ENCODE data around the gene C3orf70.
"Not testable (repeated sequence)": the region's sequence is repeated elsewhere in the genome, so short reads cannot be mapped to it uniquely, and the experiment has no call there.

Gene C3orf70

DNA sequence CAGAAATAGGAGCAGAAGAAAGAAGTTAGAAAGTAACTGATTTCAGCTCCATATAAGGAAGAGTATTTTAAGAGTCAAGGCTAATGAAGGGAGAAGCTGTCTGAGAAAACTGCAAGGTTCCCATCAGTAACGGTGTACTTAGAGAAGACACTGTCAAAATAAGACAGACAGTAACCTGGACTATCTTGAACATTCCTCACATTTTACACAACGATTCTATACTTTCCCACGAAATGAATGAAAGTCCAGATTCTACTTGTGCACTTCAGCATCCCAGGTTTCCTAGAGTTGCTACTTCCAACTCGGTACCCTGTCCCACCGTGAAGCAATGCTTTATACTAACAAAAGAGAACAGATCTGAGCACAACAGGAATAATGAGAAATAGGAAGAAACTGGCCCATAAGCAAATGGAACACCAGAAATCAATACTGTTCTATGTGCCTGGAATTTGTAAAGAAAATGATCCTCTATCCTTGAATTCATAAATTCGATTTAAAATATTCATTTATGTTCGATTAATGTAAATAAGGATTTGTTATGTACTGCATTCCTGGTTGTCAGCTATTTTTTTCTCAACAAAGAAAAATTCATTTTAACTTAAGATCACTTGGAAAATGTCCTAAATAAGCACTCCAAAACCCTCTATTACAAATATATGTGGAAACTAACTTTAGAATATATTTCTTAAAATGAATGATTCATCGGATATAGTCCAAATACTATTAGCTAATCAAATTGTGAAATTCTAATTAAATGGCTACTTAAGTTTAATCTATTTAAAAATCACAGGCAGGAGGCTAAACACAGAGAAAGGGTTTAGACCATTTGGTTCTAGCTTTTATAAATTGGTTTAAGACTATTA is 1.5 kb downstream of the C3orf70 start:
- DNase-seq (ENCODE audit: low read depth) = no peak

DNA sequence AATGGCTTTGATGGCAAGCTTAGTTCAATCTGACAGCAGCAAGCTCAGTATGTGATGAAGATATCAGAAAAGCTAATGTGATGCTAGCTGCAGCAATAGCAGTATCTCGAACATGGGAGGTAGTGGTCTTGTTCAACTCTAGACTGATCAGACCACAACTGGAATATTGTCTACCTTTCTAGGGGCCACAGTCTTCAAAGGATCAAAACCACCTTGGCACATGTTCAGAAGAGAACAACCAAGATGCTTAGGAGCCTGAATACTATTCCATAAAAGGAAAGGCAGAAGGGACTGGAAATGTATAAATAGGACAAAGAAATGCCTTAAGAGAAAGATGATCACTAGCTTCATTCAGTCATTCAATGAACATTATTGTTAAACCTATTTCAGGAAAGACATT is 2.3 kb downstream of the C3orf70 start:
- no peak for DNase-seq (ENCODE audit: low read depth)

DNA sequence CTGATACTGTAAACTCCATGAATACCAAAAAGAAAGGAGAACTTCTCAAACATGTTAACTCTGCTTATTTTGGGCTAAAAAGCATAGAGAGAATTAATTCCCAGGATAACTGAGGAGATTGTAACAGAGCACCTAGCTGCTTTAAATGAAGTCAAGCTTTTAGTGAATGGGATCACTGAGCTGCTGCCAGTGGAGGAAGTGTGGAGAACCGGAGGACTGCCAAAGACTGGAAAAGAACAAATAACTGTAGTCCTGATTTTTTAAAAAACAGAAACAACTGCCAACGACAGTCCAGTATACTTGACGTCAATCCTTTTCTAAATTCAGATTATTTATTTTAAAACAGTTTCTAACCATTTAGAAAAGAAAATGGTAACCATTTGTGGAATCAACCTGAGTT is 3.3 kb downstream of the C3orf70 start:
- DNase-seq (ENCODE audit: low read depth) = no peak

DNA sequence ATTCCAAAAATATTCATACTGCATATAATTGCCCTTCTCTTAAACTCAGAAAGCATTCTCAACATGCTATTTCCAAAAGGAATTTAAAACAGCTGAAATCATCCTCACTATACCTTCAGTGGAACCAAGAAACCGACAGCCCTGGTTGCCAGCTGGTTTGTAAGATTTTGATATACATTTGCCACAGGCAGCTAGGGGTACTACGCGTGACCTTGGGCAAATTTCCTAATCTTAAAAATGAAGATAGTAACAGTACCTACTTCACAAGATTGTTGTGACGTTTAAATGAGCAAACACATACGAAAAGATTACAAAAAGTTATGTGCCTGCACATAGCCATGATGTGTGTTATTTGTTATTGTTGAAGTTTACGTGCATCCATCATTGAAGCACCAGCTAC is 7.3 kb downstream of the C3orf70 start:
- no peak for DNase-seq (ENCODE audit: low read depth)

DNA sequence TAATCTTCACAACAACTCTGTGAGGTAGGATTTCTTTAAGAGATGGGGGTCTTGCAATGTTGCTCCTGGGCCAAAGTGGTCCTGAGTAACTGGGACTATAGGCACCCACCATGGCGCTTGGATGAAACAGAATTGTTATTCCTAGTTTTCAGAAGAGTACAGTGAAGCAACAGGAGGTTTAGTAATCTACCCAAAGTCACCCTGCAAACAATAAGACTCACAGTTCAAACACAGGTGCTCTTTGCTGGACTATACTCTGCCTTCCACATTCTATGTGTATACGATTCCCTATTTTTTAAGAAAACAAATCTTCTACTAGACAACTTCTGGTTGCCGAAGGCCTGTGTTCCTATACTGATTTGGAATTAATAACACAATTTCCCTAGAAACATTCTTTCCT is 8.1 kb downstream of the C3orf70 start:
- no peak for DNase-seq (ENCODE audit: low read depth)

DNA sequence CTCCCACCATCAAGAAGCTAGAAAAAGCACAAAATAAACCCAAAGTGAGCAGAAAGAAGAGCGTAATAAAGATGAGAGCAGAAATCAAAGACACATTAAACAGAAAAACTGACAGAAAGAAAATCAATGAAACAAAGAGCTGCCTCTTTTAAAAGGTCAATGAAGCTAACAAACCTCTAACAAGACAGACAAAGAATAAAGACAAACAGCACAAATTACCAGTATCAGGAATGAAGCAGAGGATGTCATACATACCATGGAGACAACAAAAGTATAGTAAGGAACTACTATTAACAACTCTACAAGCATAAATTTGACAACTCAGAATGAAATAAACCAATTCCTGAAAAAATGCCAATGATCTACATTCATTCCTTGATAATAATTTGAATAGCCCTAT is 15.0 kb downstream of the C3orf70 start:
- DNase-seq (ENCODE audit: low read depth) = no peak

DNA sequence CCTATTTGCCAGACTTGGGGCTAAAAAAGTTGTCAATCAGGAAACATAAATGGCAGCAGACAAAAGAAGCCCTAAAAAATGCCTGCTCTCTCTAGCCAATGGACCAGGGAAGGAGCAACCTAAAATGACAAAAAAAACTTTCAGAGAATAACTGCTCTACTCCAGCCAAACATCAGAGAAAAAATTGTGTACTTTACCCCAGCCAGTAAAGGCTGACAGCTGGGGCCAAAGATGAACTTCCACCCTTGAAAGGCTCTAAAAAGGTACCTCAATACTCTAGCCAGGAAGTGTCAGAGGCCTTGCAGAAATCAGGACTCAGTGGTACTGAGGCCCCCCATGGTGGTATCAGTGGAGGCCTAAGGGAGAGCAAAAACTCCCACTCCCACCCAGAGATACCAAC is 18.4 kb downstream of the C3orf70 start:
- no peak for DNase-seq (ENCODE audit: low read depth)

DNA sequence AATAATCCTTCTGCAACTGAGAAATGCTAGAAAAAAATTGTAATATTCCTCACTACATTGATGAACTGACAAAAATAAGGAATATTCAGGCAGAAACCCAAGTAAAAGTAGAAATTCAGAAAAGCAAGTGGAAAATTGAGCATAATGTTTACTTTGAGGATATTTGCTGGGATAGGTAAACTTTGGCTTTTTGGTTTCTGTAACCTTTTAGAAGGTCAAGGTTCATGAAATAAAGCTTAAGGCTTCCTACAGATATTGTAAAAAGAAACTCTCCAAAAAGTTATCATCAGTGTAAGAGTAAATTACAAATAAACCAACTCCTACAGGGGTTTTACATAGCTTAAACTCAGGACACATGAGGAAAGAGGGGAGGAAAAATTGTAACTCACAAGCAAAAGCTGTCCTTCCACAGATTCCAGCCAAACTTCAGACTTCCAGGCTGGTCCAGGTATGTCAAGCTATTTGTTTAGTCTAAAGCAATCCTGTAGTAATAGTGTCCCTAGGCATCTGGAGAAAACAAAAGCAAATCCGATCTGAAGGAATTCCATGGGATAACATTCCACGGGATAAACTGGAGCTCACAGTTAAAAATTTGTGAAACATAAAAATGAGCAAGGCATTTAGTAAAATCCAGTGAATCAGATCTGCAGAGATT is 21.1 kb downstream of the C3orf70 start:
- no peak for DNase-seq (ENCODE audit: low read depth)

DNA sequence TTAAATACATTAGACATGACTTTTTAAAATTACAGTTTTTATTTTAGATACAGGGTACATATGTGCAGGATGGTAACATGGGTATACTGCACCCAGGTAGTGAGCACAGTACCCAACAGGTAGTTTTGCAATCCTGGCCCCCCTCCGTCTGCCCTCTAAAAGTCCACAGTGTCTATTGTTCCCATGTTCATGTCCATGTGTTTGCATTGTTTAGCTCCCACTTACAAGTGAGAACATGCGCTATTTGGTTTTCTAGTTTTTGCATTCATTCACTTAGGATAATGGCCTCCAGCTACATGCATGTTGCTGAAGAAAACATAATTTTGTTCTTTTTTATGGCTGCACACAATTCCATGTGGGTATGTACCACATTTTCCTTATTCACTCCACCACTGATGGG is 23.8 kb downstream of the C3orf70 start:
- DNase-seq (ENCODE audit: low read depth) = no peak

DNA sequence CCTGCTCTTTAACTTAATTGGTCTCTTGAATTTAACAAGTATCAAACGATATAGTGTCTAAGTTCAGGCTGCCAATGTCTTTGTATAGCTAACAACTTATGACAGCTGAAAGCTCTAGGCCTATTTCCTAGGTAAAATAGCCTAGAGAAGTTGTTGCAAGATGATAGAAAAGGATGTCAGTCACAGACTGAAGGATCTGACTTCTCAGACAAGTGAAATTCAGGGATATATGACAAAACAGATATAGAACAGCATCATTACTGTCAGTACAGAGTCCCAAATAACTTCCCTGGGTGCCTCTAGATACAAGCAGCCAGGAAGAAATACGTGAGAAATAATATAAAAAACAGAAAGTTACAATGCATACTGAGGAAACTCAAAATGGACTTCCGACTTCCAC is 26.7 kb downstream of the C3orf70 start:
- DNase-seq (ENCODE audit: low read depth) = no peak

DNA sequence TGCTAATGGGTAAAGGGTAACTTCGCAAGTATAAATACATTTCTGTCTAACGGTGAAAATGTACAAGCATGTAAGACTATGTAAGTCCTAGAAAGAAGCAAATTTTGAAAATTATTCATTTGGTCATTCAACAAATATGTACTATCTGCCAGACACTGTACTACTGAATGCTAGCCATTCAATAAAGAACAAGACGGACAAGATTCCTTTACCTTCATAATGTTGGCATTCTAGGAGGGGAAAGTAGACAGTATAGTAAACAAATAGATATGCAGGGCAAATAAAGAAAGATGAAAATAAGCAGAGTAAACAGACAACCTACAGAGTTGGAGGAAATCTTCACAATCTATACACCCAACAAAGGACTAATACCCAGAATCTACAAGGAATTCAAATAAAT is 32.7 kb downstream of the C3orf70 start:
- no peak for DNase-seq (ENCODE audit: low read depth)

DNA sequence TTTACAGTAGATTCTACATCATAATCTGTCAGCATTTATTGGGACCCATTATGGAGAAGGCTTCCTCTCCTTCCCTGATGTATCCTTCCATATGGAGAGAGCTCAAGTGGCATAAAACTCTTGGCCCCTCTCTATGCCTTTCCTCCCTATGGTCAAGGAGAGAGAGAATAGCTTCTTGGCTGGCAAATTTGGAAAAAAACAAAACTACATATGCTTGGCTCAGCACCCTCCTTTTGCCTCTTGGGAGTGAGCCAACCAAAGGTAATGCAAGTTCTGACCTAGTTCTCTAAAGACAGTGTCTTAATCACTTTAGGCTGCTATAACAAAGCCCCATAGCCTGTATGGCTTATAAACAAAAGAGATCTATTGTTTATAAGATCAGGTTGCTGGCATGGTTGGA is 37.5 kb downstream of the C3orf70 start:
- DNase-seq (ENCODE audit: low read depth) = no peak

DNA sequence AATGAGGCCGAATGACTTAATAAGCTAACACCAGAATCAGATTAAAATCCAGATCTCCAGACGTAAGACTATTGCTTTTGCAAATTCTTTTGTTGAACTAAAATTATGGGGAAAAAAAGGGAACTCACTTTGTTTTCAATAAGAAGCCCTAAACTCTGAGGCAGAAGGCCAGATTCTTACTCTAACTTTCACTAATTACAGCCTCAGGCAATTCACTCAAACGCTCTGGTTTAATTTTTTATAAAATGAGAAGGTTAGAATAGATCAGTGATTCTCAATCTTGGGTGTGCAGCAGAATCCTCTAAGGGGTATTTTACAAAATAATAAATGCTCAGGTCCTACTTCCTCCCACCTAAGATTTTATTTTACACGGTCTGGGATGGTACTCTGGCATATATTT is 38.1 kb downstream of the C3orf70 start:
- no peak for DNase-seq (ENCODE audit: low read depth)

DNA sequence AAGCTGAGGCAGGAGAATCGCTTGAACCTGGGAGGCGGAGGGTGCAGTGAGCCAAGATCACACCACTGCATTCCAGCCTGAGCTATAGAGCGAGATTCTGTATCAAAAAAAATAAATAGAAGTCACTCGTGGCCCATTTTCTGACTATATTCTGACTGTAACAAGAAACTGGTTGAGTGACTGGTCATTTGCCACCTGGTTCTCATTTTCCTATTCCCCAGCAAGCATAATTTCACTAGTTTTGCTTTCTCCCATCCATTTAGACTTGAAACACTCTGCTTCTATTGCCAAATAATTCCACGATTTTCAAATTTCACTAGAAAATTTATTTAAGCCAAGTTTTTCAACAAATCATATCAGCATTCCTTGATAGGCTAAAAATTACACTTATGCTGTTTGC is 40.7 kb downstream of the C3orf70 start:
- no peak for DNase-seq (ENCODE audit: low read depth)

DNA sequence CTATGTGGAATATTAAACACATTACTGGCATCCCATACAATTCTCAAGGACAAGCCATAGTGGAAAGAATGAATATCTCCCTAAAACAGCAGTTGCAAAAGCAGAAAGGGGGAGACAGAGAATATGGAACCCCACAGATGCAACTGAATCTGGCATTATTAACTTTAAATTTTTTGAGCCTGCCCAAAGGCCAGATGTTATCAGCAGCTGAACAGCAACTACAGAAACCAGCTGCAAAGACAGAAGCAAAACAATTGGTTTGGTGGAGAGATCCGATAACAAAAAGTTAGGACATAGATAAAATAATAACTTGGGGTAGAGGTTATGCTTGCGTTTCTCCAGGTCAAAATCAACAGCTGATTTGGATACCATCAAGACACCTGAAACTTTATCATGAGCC is 43.8 kb downstream of the C3orf70 start:
- DNase-seq (ENCODE audit: low read depth) = not testable (repeated sequence)

DNA sequence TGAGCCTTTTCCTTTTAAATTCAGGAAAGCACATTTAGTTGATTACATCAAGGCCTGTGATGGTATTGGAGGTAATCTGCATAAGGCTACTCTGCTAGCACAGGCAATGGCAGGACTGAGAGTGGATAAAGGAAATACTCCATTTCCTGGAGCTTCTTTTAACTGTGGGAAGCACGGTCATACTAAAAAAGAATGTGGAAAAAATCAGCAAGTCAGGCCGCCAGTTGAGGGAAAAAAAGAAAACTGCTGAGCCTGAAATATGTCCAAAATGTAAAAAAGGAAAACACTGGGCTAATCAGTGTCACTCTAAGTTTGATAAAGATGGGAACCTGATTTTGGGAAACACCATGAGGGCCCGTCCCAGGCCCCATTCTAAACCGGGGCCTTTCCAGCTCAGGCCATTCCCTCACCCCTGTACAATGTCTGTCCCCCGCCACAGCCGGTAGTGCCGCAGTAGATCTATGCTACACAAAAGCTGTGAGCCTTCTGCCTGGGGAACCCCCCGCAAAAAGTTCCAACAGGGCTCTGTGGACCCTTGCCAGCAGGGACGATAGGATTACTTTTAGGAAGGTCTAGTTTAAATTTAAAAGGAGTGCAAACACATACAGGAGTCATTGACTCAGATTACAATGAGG is 46.5 kb downstream of the C3orf70 start:
- DNase-seq (ENCODE audit: low read depth) = not testable (repeated sequence)

DNA sequence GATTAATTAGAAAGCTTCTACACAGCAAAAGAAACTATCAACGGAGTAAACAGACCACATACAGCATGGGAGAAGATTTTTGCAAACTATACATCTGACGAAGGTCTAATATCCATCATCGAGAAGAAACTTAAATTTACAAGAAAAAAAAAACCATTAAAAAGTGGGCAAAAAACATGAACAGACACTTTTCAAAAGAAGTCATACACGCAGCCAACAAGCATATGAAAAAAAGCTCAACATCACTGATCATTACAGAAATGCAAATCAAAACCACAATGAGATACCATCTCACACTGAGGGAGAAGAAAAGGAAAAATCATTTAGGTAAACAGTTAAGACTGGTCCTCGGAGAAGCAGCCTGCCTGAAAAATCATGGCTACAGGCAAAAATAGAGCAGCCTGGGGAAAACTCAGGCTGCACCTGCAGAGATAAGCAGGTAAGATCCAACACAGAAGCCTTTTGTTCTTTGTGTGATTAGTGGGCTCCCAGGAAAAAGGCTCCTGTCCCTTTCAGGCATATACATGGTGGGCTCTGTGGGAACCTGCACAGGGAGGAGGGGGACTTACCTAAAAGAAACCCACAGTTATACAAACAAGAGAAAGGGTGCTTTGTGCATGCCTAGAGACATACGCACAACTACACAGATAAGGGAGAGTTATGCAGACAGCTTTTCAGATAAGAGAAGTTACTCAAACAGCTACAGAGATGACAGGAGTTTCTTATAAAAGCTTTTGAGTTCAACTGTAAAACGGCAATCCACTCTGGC is 49.3 kb downstream of the C3orf70 start:
- DNase-seq (ENCODE audit: low read depth) = no peak

DNA sequence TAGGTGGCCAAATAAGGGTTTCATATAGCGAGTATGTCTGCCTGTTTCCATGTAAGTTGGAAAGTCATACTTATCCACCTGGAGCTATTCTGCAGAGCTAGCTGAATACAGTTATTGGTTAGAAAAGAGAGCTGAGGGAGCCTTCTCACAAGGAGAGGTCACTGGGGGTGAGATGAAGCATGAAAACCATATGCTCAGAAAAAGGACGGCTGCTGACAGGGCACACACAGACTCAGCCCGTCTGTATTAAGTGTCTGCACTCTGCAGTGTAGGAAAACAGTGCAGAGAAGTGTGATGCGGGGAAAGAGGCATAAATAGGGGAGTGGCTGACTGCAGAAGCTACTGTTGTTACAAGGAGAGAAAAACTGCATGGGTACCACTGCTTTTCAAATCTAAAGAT is 58.2 kb downstream of the C3orf70 start:
- no peak for DNase-seq (ENCODE audit: low read depth)

DNA sequence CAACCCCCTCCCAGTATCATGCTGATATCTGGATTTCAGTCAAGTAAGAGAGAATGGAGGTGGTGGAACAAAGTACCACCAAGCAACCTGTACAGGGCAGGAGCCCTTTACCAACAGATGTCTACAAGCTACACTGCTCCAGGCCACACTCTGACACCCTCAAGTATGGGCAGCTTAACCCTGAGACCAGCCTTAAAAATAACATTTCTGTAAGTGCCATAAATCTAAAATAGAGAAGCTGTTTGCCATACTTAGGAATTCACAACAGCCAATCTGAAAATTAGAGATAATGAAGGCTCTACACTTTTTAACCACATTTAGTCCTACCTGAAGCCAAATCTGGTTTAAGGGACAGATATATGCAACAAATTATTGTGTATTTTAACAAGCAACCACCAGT is 59.7 kb downstream of the C3orf70 start:
- no peak for DNase-seq (ENCODE audit: low read depth)

DNA sequence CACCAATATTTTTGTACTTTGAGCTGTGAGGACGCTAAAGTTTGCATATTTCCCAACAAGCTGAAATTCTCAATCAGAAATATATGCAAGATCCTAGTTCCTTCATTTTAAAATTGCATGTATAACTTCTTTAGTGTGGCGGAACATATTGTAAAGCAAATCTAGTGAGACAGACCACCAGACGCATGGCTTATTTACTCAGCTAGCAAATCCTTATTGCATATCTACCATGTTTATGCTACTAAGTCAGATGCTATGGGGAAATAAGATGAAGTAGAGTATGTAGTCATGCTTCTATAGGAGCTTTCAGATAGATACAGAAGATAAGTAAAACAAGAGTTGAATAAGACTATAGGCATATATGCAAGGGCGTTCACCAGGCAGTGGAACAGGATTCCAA is 62.0 kb downstream of the C3orf70 start:
- DNase-seq (ENCODE audit: low read depth) = no peak

DNA sequence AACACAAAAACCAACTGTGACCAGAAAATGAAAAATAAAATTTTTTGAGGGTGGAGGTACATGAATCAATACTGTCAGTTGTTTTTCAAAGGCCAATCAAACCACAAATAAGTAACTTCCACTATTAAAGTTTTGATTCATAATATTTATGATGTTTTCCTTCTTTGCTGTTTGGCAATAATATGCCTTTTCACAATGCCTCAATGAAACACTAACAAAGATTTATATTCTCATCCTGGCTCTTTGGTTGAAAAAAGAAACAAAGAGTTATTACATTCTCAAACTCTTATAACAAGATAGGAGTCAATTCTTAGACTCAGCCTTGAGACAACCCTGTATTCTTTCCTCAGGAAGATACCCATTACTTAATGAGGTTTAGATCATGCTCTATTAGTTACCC is 63.1 kb downstream of the C3orf70 start:
- DNase-seq (ENCODE audit: low read depth) = no peak

DNA sequence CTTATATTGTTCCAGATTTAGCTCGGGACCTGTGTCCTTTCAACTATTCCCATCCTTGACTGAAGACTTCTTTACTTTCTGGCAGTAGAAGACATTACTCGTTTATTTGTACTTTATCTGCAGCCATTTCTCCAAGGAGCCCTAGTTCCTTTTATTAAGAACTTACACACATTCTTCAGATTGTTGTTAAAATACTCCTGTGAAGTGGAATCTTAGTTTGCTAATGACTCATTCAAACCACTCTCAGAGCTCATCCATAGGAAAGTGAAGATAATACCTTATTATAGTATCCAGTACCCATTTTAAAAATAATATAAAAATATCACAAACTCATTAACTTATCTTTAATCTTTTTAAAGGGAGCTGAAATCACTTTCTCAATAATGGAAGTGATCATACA is 63.5 kb downstream of the C3orf70 start:
- DNase-seq (ENCODE audit: low read depth) = no peak

DNA sequence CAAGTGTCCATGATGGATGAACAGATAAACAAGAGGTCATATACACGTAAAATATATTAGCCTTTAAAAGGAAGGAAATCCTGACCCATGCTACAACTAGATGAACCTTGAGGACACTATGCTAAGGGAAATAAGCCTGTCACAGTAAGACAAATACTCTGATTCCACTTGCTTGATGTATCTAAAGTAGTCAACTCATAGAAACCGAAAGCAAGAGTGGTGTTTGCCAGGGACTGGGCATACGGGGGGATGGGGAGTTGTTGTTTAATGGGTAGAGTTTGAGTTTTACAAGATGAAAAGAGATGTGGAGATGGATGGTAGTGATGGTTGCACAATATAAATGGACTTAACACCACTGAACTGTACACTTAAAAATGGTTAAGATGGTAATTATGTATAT is 65.4 kb downstream of the C3orf70 start:
- DNase-seq (ENCODE audit: low read depth) = no peak

Measured in activated T-helper 1 cell treated with Interleukin-2 at 50 U/mL for 16 hours (primary cell).